Measurements from ENCODE around the gene MPZL1.

DNA sequence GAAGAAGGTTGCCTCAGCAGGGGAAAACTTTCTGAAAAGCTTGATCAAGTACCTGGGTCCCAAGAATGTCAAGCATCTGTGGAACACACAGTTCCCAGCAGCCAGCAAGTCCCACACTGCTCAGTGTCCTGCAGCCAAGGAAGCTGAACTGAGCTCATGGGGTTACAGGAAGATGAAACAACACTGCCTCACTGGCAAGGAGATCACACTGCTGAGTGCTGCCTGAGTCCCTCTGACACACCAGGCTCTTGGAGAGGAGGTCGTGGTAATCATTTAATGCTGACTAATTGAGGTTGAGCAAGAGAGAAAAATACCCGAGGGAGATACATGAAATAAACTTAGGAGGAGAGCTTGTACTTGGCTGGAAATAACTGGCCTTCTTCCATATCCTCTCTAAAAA, 75.2 kb downstream of the MPZL1 start:
- TF ChIP-seq, protein P1, sequence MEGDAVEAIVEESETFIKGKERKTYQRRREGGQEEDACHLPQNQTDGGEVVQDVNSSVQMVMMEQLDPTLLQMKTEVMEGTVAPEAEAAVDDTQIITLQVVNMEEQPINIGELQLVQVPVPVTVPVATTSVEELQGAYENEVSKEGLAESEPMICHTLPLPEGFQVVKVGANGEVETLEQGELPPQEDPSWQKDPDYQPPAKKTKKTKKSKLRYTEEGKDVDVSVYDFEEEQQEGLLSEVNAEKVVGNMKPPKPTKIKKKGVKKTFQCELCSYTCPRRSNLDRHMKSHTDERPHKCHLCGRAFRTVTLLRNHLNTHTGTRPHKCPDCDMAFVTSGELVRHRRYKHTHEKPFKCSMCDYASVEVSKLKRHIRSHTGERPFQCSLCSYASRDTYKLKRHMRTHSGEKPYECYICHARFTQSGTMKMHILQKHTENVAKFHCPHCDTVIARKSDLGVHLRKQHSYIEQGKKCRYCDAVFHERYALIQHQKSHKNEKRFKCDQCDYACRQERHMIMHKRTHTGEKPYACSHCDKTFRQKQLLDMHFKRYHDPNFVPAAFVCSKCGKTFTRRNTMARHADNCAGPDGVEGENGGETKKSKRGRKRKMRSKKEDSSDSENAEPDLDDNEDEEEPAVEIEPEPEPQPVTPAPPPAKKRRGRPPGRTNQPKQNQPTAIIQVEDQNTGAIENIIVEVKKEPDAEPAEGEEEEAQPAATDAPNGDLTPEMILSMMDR (conservative IDR thresholded peaks at IDR 0.05): no peak
- no peak for TF ChIP-seq ZFX (IDR thresholded peaks at IDR 0.05)

All from C4-2B (cell line).